GM20431 (cell line): ENCODE data around the gene DOCK2.

Experiments used
- in situ Hi-C: fragments of 300-500 bp; cut with MseI, MboI; formaldehyde crosslinking; loops from one replicate; pipeline ENCODE4 v1.15.0; 2020; ENCODE audit warnings: low sequenced_read_pairs; ENCODE audit not compliant: unreplicated experiment

The DOCK2 gene

GRCh38 chr5:169993485-169993790, 356.4 kb downstream of the DOCK2 start:
- in situ Hi-C loops, result no loop called here

- in situ Hi-C loops, result no loop called here
Measured at GRCh38 chr5:169997798-169998197, 360.7 kb downstream of the DOCK2 start.

- in situ Hi-C loops, result no loop called here
Measured at GRCh38 chr5:169999621-170000020, 362.5 kb downstream of the DOCK2 start.

- in situ Hi-C loops, result no loop called here
Measured at GRCh38 chr5:170000155-170000554, 363.1 kb downstream of the DOCK2 start.

- in situ Hi-C loops, result no loop called here
Measured at GRCh38 chr5:170006021-170006420, 368.9 kb downstream of the DOCK2 start.

DNA sequence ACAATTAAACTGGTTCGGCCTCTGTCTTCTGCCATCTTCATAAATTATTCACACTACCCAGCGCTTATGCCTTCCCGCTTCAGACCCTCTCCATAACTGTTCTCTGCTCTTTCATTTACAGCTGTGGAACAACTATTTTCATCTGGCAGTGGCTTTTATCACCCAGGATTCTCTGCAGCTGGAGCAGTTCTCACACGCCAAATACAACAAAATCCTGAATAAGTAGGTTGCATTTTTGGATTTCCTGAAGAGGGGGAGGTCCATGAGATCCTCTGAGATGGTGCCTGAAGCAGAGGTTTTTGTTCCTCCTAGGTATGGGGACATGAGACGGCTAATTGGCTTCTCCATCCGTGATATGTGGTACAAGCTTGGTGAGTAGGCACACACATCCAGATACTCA, 371.3 kb downstream of the DOCK2 start:
- in situ Hi-C loops, result no loop called here

DNA sequence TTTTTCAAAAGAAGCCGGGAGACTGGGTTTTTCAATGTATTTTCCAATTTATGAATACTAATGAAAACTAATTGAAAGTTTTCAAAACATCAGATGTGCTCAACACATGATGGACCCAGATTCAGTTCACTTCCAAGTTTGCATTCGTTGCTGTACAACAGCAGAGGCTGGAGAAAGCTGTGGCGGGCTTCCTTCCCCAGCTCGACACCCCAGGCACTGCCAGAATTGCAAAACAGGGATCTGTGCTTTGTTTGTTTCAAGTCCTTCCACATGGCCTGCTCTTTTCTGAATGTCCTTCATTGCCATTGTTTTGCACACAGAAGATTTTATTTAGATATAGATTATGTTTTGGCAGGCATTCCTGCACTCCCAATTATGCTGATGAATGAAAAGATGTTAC, 373.5 kb downstream of the DOCK2 start:
- in situ Hi-C loops, result no loop called here

- in situ Hi-C loops, result no loop called here
Measured at GRCh38 chr5:170011751-170012150, 374.7 kb downstream of the DOCK2 start.

DNA sequence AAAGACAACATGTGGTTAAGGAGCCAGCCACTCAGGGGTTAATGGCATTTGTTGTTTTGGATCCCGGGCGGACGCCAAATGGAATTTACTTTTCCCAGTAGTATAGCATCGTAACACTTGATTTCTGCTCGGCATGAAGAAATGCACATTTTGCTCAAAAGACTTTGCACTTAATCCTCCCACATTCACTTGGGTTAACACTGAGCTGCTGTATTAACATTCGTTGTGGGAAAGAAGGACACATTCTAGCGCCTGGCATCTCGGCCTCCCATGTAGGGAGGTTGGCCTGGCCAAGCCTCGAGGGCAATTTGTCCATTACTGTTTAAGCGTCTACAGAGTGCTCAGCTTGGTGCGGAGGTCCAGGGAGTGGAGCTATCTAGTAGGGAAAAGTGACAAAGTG, 375.5 kb downstream of the DOCK2 start:
- in situ Hi-C loops, result no loop called here

GRCh38 chr5:170020423-170020822, 383.3 kb downstream of the DOCK2 start:
- in situ Hi-C loops, result no loop called here

- in situ Hi-C loops, result no loop called here
Measured at GRCh38 chr5:170021506-170021905, 384.4 kb downstream of the DOCK2 start.

DNA sequence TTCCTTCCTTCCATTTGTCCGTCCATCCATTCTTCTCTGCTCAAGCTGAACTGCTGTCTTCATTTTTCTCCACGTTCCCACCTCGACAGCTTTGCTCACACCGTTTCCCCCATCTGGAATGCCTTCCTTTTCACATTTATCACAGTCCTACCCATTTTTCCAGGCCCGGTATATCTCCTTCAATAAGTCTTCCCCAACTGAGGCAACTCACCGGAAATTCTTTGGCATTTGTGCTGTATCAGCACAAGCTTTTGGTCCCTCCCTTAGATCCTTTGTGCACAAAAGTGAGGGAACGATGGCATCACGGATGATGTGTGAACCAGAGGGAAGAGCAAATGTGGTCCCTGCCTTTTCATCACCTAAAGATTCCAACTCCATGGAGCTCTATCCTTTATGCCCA, 388.8 kb downstream of the DOCK2 start:
- in situ Hi-C loops, result no loop called here

DNA sequence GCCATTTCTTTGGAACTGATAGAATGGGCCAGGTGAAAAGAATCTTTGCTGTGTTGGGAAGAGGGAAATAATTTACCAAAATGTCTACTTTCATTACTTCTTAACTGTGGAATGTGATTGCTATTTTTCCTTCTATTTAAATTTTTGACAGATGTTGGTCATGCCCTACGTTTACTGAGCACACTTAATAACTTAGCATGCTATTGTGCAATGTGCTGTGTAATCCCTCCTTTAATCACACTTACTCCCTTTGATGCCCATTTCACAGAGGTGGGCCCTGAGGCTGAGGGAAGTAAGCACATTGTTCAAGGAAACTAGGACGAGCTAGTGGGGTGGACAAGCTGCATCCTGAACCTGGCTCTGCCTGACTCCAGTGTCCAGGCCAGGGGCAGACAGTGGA, 391.0 kb downstream of the DOCK2 start:
- in situ Hi-C loops, result no loop called here

GRCh38 chr5:170034231-170034630, 397.2 kb downstream of the DOCK2 start:
- in situ Hi-C loops, result no loop called here

DNA sequence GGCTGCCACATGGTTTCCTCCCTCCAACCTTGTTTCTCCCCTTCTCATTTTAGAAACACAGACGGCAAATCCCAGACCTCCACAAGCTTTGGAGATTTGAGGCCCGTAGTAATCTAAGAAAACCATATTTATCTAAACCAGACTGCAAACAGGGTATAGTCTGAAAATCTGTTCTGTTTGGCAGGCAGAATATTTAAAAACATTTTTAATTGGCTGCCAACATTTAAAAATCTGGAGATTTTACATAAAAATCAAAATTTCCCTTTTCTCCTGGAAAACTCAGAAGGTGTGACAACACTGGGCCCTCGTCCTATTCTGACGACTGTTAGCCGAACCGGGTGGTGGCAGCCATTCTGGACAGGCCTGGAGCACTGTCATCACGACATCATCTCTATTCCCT, 401.2 kb downstream of the DOCK2 start:
- in situ Hi-C loops, result no loop called here

- in situ Hi-C loops, result no loop called here
Measured at GRCh38 chr5:170039830-170040229, 402.8 kb downstream of the DOCK2 start.

DNA sequence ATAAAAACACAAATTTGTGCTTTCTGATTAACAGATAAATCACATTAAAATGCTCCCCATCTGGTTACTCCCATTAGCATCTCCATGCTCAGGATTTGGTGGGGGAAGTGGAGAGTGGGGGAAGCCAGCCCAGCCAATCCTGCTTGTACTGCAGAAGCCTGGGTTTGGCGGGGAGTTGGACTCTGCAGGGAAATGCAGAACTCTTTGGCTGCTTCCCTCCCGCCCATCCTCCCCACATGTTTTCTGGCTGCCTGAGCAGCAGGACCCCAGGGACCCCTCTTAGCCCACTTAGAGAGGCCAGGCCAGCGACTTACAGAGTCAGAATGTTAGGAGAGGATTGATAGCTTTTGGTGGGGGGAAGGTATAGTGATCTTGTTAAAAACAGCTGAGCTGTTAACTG, 409.2 kb downstream of the DOCK2 start:
- in situ Hi-C loops, result no loop called here

DNA sequence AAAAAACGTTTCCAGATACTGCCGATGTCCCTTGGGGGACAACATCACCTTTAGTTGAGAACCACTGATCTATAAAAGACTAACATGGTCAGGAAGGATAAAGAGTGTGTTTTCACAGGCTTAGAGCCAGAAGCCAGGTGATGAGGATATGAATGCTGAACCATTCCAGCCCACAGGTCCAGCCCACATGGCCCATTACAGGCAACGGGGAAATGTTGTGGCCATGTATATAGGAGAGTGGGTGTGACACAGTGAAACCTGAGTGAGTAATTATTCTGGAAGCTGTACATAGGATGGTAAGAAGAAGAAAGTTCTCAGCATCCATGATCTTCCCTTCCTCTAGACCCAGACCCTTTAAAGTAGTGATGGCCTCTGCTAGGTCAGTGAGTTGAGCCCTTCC, 412.6 kb downstream of the DOCK2 start:
- in situ Hi-C loops, result no loop called here

GRCh38 chr5:170053896-170054295, 416.8 kb downstream of the DOCK2 start:
- in situ Hi-C loops, result no loop called here

- in situ Hi-C loops, result no loop called here
Measured at GRCh38 chr5:170055606-170056005, 418.5 kb downstream of the DOCK2 start.

GRCh38 chr5:170056561-170057267, 419.6 kb downstream of the DOCK2 start:
- in situ Hi-C loops, result no loop called here

DNA sequence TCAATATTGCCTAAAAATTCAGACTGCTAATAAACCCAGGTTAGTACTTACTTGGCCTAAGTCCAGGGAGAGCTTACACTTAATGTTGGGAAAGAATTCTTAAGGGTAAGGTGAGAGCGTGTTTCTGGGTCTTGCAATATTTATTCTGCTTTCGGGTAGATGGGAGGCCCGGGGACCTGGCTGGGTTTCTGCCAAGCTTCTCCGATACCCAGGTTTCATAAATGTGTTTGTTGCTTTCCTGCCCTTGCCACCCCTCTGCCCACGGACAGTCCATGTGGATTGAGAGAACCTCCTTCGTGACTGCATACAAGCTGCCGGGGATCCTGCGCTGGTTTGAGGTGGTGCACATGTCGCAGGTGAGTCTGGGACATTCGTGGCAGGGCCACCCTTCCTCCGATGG, 420.2 kb downstream of the DOCK2 start:
- in situ Hi-C loops, result no loop called here

GRCh38 chr5:170059221-170059620, 422.1 kb downstream of the DOCK2 start:
- in situ Hi-C loops, result no loop called here
